Activated T-helper 2 cell treated with anti-CD3 and anti-CD28 coated beads, Interferon-gamma antibody, Interleukin-2, Interleukin-4, amounts not matched to agents 10 μg/mL and 5 μg/mL and 100 μg/mL, durations not matched to agents 14 hours and 24 hours and 36 hours (primary cell): ENCODE results near the gene MOSPD3. TPM values are rescaled to one million over a fixed set of nuclear protein-coding genes. Genes with fewer than 3 reads are reported as not detected.

Source experiments
- DNase-seq: peaks from one replicate; pipeline ENCODE4 v3.0.0; 2021; ENCODE audit warnings: low spot score
- H3K27ac Mint-ChIP-seq: one replicate; pipeline ENCODE4 v1.8.0; 2021; ENCODE audit warnings: mixed read lengths
- H3K27me3 Mint-ChIP-seq: one replicate; pipeline ENCODE4 v1.8.0; 2021; ENCODE audit warnings: low read depth, mixed read lengths
- H3K36me3 Mint-ChIP-seq: one replicate; pipeline ENCODE4 v1.8.0; 2021; ENCODE audit warnings: low read depth, mixed read lengths
- H3K4me1 Mint-ChIP-seq: one replicate; pipeline ENCODE4 v1.8.0; 2021; ENCODE audit warnings: low read depth, mixed read lengths
- H3K4me3 Mint-ChIP-seq: one replicate; pipeline ENCODE4 v1.8.0; 2021; ENCODE audit warnings: low read depth, mild to moderate bottlenecking, moderate library complexity, mixed read lengths
- H3K9me3 Mint-ChIP-seq: one replicate; pipeline ENCODE4 v1.8.0; 2021; ENCODE audit warnings: mixed read lengths
- intact Hi-C: fragments of 100-400 bp; cut with micrococcal nuclease; formaldehyde crosslinking; loops from one replicate; pipeline ENCODE4 v1.15.1; 2023
- total RNA-seq: library from RNA; stranded (reverse); gene quantifications from 2 replicates; pipeline ENCODE4 v1.2.3, GENCODE V29; 2022

The MOSPD3 gene
- total RNA-seq, 1 donor from 2014 or later = 14.1 TPM

DNA sequence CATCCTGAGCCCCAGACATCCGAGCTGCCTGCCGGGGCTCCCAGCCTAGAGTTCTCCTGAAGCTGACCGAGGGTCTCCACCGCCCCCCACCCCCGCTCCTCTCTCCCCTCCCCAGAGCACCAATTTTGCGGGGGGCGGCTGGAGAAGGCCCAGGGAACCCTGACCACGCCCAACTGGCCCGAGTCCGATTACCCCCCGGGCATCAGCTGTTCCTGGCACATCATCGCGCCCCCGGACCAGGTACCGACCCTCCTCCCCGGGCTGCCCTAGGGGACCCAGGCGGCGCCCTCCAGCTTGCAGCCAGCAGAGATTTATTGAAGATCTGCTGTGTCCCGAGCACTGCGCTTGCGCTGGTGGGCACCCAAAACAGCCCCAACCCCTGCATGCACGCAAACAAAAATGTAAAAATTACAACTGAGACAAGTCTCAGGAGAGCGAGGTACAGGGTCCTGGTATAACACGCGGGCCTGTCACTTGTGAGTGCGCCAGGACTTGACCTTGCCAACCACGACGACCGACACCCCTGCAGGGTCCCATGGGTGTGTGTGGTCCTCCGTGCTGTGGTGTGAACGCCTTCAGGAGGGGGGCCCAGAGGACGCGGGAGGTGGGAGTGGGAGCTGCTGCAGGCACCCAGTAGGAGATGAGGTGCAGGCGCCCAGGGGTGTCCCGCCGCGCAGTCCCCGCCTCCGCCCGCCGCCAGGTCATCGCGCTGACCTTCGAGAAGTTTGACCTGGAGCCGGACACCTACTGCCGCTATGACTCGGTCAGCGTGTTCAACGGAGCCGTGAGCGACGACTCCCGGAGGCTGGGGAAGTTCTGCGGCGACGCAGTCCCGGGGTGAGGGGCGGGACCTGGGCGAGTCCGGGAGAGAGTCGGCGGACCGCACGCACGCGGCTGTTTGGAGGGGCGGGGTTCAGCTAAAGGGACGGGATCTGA, 7.1 kb upstream of the MOSPD3 start:
- Mint-ChIP-seq H3K27ac (peak overlapping the region; percentile 52), H3K36me3 (no peaks in the 10 kb centered on the region), H3K4me3 (peak overlapping the region; percentile 79), H3K27me3 (peaks cover 3% of the 10 kb centered on the region), H3K9me3 (no peaks in the 10 kb centered on the region), H3K4me1 (peaks cover 6% of the 10 kb centered on the region)
- intact Hi-C loops = loop anchor here (1.0 to 10.0 kb wide), 7 partner anchors 7 to 640 kb away; partner anchors contain the start of genes AGFG2, FBXO24, FIS1 and GNB2
- peak; percentile 54 for DNase-seq

- Mint-ChIP-seq H3K27ac (no peak overlapping the region), H3K27me3 (peaks cover 3% of the 10 kb centered on the region), H3K9me3 (no peaks in the 10 kb centered on the region), H3K36me3 (no peaks in the 10 kb centered on the region), H3K4me3 (peak overlapping the region; percentile 30), H3K4me1 (peaks cover 6% of the 10 kb centered on the region)
- intact Hi-C loops = loop anchor here (10.0 kb wide), 1 partner anchor 638 kb away; the partner anchor contains the start of gene FIS1
- DNase-seq = no peak
These were observed 6.0 kb upstream of the MOSPD3 start for GRCh38 chr7:100606313-100606712.

DNA sequence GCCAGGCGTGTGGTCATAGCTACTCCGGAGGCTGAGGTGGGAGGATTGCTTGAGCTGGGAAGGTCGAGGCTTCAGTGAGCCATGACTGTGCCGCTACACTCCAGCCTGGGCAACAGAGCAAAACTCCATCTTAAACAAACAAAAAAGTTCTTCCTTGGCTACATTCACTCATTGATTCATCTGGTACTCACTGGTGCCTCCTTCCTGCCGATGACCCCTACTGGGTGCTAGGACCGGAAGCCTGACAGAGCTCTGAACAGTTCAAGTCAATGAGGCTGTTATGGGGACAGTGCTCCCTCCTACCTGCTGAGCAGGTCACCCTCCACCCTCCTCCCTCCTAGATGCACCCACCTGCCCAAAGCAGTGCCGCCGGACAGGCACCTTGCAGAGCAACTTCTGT, 5.2 kb upstream of the MOSPD3 start:
- H3K4me1 Mint-ChIP-seq = peaks cover 6% of the 10 kb centered on the region
- no peaks in the 10 kb centered on the region for H3K9me3 Mint-ChIP-seq
- H3K27me3 Mint-ChIP-seq = peaks cover 3% of the 10 kb centered on the region
- no peak for DNase-seq
- no peak overlapping the region for H3K4me3 Mint-ChIP-seq
- intact Hi-C loops = loop anchor here (10.0 kb wide), 1 partner anchor 638 kb away; the partner anchor contains the start of gene FIS1
- no peak overlapping the region for H3K27ac Mint-ChIP-seq
- no peaks in the 10 kb centered on the region for H3K36me3 Mint-ChIP-seq

GRCh38 chr7:100609958-100610357, 2.4 kb upstream of the MOSPD3 start:
- Mint-ChIP-seq H3K27me3 (peaks cover 3% of the 10 kb centered on the region), H3K36me3 (peaks cover 8% of the 10 kb centered on the region), H3K4me1 (peaks cover 13% of the 10 kb centered on the region), H3K4me3 (no peak overlapping the region), H3K9me3 (no peaks in the 10 kb centered on the region), H3K27ac (peak overlapping the region; percentile 6)
- intact Hi-C loops = loop anchor here (5.0 to 10.0 kb wide), 2 partner anchors 97 to 635 kb away; partner anchors contain the start of genes FIS1 and POP7
- DNase-seq = no peak

DNA sequence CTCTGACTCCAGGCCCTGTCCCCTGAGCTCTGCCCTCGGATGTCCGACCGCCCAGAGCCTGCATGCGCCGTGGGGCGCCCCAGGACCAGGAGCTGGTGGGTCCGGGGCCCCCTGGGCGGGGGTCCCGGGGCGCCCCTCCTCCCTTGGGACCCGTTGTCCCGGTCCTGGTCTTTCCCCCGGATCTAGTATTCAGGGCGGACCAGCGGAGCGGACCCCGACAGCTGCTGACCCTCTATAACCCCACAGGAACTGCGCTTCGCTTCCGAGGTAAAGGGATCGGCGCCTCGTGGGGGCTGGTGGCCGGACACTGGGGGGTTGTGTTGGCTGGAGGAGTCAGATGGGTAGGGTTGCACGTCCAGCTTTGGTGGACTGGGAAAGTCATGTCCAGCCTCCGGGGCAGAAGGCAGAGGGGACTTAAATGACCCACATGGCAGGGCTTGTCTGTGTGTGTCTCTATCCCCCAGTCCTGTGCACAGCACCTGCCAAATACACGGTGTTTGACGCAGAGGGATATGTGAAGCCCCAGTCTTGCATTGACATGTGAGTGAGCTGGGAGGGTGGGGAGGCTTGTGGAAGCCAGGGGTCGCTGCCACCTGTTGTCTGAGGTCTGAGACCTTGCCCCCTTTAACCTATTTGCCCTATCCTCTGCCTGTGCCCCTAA, 520 bp downstream of the MOSPD3 start:
- Mint-ChIP-seq H3K9me3 (no peaks in the 10 kb centered on the region), H3K27me3 (no peaks in the 10 kb centered on the region), H3K36me3 (peaks cover 12% of the 10 kb centered on the region), H3K4me1 (peaks cover 10% of the 10 kb centered on the region), H3K27ac (no peak overlapping the region), H3K4me3 (peak overlapping the region; percentile 97)
- DNase-seq = no peak
- intact Hi-C loops = loop anchor here (1.0 to 5.0 kb wide), 7 partner anchors 9 to 184 kb away; partner anchors contain the start of genes FBXO24, GNB2, LRCH4 and MEPCE

GRCh38 chr7:100613412-100614175, 1.3 kb downstream of the MOSPD3 start:
- Mint-ChIP-seq H3K9me3 (no peaks in the 10 kb centered on the region), H3K4me1 (peaks cover 10% of the 10 kb centered on the region), H3K27ac (no peak overlapping the region), H3K4me3 (peak overlapping the region; percentile 75), H3K36me3 (peaks cover 12% of the 10 kb centered on the region), H3K27me3 (no peaks in the 10 kb centered on the region)
- intact Hi-C loops = loop anchor here (2.0 to 5.0 kb wide), 3 partner anchors 13 to 94 kb away; partner anchors contain the start of gene POP7
- DNase-seq = no peak

DNA sequence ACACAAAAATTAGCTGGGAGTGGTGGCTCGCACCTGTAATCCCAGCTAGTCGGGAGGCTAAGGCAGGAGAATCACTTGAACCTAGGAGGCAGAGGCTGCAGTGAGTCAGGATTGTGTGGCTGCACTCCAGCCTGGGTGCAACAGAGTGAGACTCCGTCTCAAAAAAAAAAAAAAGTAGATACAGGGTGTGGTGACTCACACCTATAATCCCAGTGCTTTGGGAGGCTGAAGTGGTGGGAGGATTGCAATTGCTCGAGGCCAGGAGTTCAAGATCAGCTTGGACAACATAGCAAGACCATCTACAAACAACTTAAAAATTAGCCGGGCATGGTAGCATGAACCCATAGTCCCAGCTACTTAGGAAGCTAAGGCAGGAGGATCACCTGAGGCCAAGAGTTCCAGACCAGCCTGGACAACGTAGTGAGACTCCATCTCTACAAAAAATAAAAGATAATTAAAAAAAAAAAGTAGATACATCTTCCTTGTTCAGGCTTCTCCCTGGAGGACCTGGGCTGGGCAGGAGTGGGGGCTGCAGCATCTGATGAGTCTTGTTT, 2.0 kb downstream of the MOSPD3 start:
- Mint-ChIP-seq H3K4me1 (peaks cover 10% of the 10 kb centered on the region), H3K9me3 (no peaks in the 10 kb centered on the region), H3K4me3 (no peak overlapping the region), H3K36me3 (peaks cover 12% of the 10 kb centered on the region), H3K27ac (no peak overlapping the region), H3K27me3 (no peaks in the 10 kb centered on the region)
- intact Hi-C loops = loop anchor here (5.0 kb wide), 1 partner anchor 93 kb away; the partner anchor contains the start of gene POP7
- no peak for DNase-seq

DNA sequence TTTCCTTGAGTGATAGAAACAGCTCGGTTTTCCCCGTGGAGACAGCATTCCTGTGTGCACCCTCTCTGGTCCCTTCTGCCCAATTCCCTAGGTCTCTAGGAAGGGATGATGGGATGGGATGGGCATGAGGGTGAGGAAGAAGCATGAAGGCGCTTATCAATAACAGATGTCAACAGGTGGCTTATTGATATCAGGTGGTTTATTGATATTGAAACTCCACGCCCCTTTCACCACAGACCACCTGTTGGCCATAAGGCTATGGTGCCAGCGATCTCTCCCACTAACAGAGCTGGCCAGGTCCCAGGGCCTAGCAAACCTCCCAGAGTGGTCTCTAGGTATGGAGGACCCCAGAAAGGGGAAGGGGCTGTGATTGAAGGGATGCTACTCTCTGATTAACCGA, 7.9 kb downstream of the MOSPD3 start:
- DNase-seq = no peak
- peaks cover 12% of the 10 kb centered on the region for H3K4me1 Mint-ChIP-seq
- H3K27ac Mint-ChIP-seq = no peak overlapping the region
- H3K27me3 Mint-ChIP-seq = no peaks in the 10 kb centered on the region
- no peaks in the 10 kb centered on the region for H3K9me3 Mint-ChIP-seq
- H3K4me3 Mint-ChIP-seq = no peak overlapping the region
- intact Hi-C loops = no loop called here
- H3K36me3 Mint-ChIP-seq = peaks cover 2% of the 10 kb centered on the region

- H3K36me3 Mint-ChIP-seq = no peaks in the 10 kb centered on the region
- H3K4me3 Mint-ChIP-seq = no peak overlapping the region
- DNase-seq = no peak
- intact Hi-C loops = no loop called here
- no peak overlapping the region for H3K27ac Mint-ChIP-seq
- no peaks in the 10 kb centered on the region for H3K27me3 Mint-ChIP-seq
- H3K9me3 Mint-ChIP-seq = no peaks in the 10 kb centered on the region
- peaks cover 15% of the 10 kb centered on the region for H3K4me1 Mint-ChIP-seq
These were observed 8.5 kb downstream of the MOSPD3 start for GRCh38 chr7:100620804-100621203.

DNA sequence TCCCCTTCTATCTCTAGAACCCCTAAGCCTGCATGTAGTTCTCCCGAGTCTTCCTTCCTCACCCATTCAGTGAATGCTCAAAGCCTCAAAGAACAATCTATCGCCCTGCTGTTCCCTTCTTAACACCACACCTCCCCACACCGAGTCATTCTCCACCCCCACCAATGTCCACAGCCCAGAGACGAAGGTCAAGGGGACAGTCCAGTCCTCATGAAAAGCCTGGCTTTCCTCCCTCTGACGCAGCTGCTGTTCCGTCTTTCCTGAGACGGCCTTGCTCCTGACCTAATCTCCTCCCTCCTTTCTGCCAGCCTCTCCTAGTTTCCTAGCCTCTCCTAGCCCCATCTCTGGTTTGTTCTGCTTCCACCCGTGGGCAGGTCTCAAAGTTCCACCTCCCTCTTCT, 9.2 kb downstream of the MOSPD3 start:
- H3K9me3 Mint-ChIP-seq = no peaks in the 10 kb centered on the region
- no peaks in the 10 kb centered on the region for H3K27me3 Mint-ChIP-seq
- H3K27ac Mint-ChIP-seq = no peak overlapping the region
- peaks cover 21% of the 10 kb centered on the region for H3K4me1 Mint-ChIP-seq
- no peak overlapping the region for H3K4me3 Mint-ChIP-seq
- no peak for DNase-seq
- no peaks in the 10 kb centered on the region for H3K36me3 Mint-ChIP-seq
- intact Hi-C loops = no loop called here

GRCh38 chr7:100623951-100624824, 11.8 kb downstream of the MOSPD3 start:
- H3K27ac Mint-ChIP-seq = no peak overlapping the region
- H3K4me1 Mint-ChIP-seq = peaks cover 26% of the 10 kb centered on the region
- peak overlapping the region; percentile 1 for H3K4me3 Mint-ChIP-seq
- peaks cover under 1% of the 10 kb centered on the region for H3K36me3 Mint-ChIP-seq
- peak; percentile 23 for DNase-seq
- H3K9me3 Mint-ChIP-seq = no peaks in the 10 kb centered on the region
- intact Hi-C loops = no loop called here
- H3K27me3 Mint-ChIP-seq = no peaks in the 10 kb centered on the region
